CD14-positive monocyte (primary cell): ENCODE data around the gene STPG2. TPM values are rescaled to one million over a fixed set of nuclear protein-coding genes. Genes with fewer than 3 reads are reported as not detected.

ENCODE experiments used
- DNase-seq, 3 donors: peaks; one replicate each; pipeline ENCODE4 v3.0.0-alpha.2; 2011 to 2022
- H2AFZ ChIP-seq: 2 replicates; pipeline ENCODE4 v1.6.0; 2012; ENCODE audit warnings: mild to moderate bottlenecking, low read depth, low read length, inconsistent platforms; ENCODE audit not compliant: insufficient read depth, poor library complexity, severe bottlenecking
- H3K27ac ChIP-seq, 2 donors: 1 replicate in 1 of 2; 2 replicates in 1 of 2; pipeline ENCODE4 v1.5.1; 2012 to 2013; ENCODE audit warnings: low read length in 2 of 2, control low read depth in 1 of 2, inconsistent platforms in 1 of 2, low read depth in 1 of 2, mild to moderate bottlenecking in 1 of 2
- H3K27me3 ChIP-seq, 2 donors: one replicate each; pipeline versions ENCODE4 v1.6.0 to v1.6.1; 2011 to 2013; ENCODE audit warnings: low read length in 2 of 2; ENCODE audit not compliant: control insufficient read depth in 2 of 2, insufficient read depth in 2 of 2
- H3K36me3 ChIP-seq, 2 donors: replicated peaks in 1 of 2; 1 replicate in 1 of 2; 2 replicates in 1 of 2; pipeline versions ENCODE4 v1.5.1 to v1.6.1; 2012 to 2013; ENCODE audit warnings: low read length in 2 of 2, control low read depth in 1 of 2, inconsistent platforms in 1 of 2, mild to moderate bottlenecking in 1 of 2; ENCODE audit not compliant: insufficient read depth in 2 of 2, control insufficient read depth in 1 of 2
- H3K4me1 ChIP-seq, 2 donors: 1 replicate in 1 of 2; 2 replicates in 1 of 2; pipeline versions ENCODE4 v1.5.1 to v1.6.1; 2012 to 2013; ENCODE audit warnings: low read length in 2 of 2, control low read depth in 1 of 2, inconsistent platforms in 1 of 2, mild to moderate bottlenecking in 1 of 2, moderate library complexity in 1 of 2; ENCODE audit not compliant: insufficient read depth in 2 of 2, control insufficient read depth in 1 of 2
- H3K4me2 ChIP-seq: replicated peaks from 2 replicates; pipeline ENCODE3; 2012; ENCODE audit warnings: low read length, moderate library complexity, mild to moderate bottlenecking; ENCODE audit not compliant: poor library complexity, severe bottlenecking; ENCODE audit errors: extremely low read depth
- H3K4me3 ChIP-seq, 3 experiments: fragments of 200-600 bp in 1 of 3; sonication (generic) in 1 of 3; replicated peaks in 1 of 3; 1 replicate in 2 of 3; 2 replicates in 1 of 3; pipeline ENCODE4 v1.5.1; 2011 to 2013; ENCODE audit warnings: low read length in 3 of 3, mild to moderate bottlenecking in 3 of 3, control low read depth in 2 of 3, low read depth in 2 of 3, inconsistent platforms in 1 of 3, moderate library complexity in 1 of 3
- H3K79me2 ChIP-seq: 2 replicates; pipeline ENCODE4 v1.6.0; 2012; ENCODE audit warnings: mild to moderate bottlenecking, control low read depth, inconsistent platforms, low read length, moderate library complexity; ENCODE audit not compliant: insufficient read depth
- H3K9ac ChIP-seq: 2 replicates; pipeline ENCODE4 v1.6.0; 2017; ENCODE audit warnings: low read length, mild to moderate bottlenecking; ENCODE audit not compliant: insufficient read depth, poor library complexity, severe bottlenecking
- H3K9me3 ChIP-seq, 2 donors: replicated peaks in 1 of 2; 1 replicate in 1 of 2; 2 replicates in 1 of 2; pipeline versions ENCODE4 v1.5.1 to v1.6.1; 2012 to 2013; ENCODE audit warnings: low read length in 2 of 2, control low read depth in 1 of 2; ENCODE audit not compliant: control insufficient read depth in 1 of 2, insufficient read depth in 1 of 2
- H4K20me1 ChIP-seq: 2 replicates; pipeline ENCODE4 v1.6.0; 2012; ENCODE audit warnings: mild to moderate bottlenecking, low read length, control low read depth, moderate library complexity; ENCODE audit not compliant: insufficient read depth
- H3K27ac Mint-ChIP-seq, 7 donors: one replicate each; pipeline ENCODE4 v1.8.0; 2020; ENCODE audit warnings: mild to moderate bottlenecking in 7 of 7, mixed read lengths in 7 of 7, moderate library complexity in 6 of 7, inconsistent platforms in 2 of 7
- H3K27me3 Mint-ChIP-seq, 3 donors: one replicate each; pipeline ENCODE4 v1.8.0; 2021 to 2022; ENCODE audit warnings: low read depth in 3 of 3, mild to moderate bottlenecking in 3 of 3, mixed read lengths in 3 of 3, moderate library complexity in 3 of 3, inconsistent platforms in 1 of 3
- H3K36me3 Mint-ChIP-seq, 2 donors: one replicate each; pipeline ENCODE4 v1.8.0; 2020; ENCODE audit warnings: mixed read lengths in 2 of 2, inconsistent platforms in 1 of 2, mild to moderate bottlenecking in 1 of 2
- H3K4me1 Mint-ChIP-seq: one replicate; pipeline ENCODE4 v1.8.0; 2020; ENCODE audit warnings: mild to moderate bottlenecking, mixed read lengths
- H3K4me3 Mint-ChIP-seq, 2 donors: one replicate each; pipeline ENCODE4 v1.8.0; 2020; ENCODE audit warnings: mild to moderate bottlenecking in 2 of 2, mixed read lengths in 2 of 2, moderate library complexity in 1 of 2
- H3K9me3 Mint-ChIP-seq, 7 donors: one replicate each; pipeline ENCODE4 v1.8.0; 2020 to 2022; ENCODE audit warnings: mixed read lengths in 7 of 7, mild to moderate bottlenecking in 6 of 7, moderate library complexity in 6 of 7, inconsistent platforms in 2 of 7
- CTCF ChIP-seq: fragments of 200-600 bp; IDR thresholded peaks from one replicate; pipeline ENCODE4 v1.8.0; 2022; ENCODE audit warnings: antibody characterized with exemption, mild to moderate bottlenecking
- WGBS: methylation state at CpG from one replicate; pipeline ENCODE4 v1.1.5; 2013; ENCODE audit warnings: missing lambda C conversion rate; ENCODE audit not compliant: insufficient coverage; 5-methylcytosine and 5-hydroxymethylcytosine counted together
- intact Hi-C, 2 donors: fragments of 100-400 bp; cut with micrococcal nuclease; formaldehyde crosslinking; loops; one replicate each; pipeline versions ENCODE4 v1.15.0 to v1.15.1; 2023
- polyA plus RNA-seq, 3 donors: library from polyadenylated mRNA; depleted of rRNA in 1 of 3; unstranded in 2 of 3; stranded (reverse) in 1 of 3; fragments of 300-500 nt in 2 of 3; fragments of >200 nt in 1 of 3; fragmentation: Illumina TruSeq in 2 of 3; gene quantifications; 1 replicate in 2 of 3; 2 replicates in 1 of 3; pipeline ENCODE4 v1.2.3, GENCODE V29; 2012 to 2021

The STPG2 gene
- polyA plus RNA-seq, 3 donors = 0.04 TPM; not detected in 2

- 94% methylated on average over 8 of the region's 13 CpGs for WGBS
- H3K4me1 Mint-ChIP-seq = no peaks in the 10 kb centered on the region
- no peak overlapping the region for H3K9ac ChIP-seq
- H3K9me3 Mint-ChIP-seq = peaks cover 10 to 22% (median 12%) of the 10 kb centered on the region in 7 donors
- intact Hi-C loops = no loop called here
- H3K27me3 ChIP-seq = no peaks in the 10 kb centered on the region
- no peaks in the 10 kb centered on the region for H3K36me3 ChIP-seq
- H2AFZ ChIP-seq = no peak overlapping the region
- H3K4me1 ChIP-seq = no peaks in the 10 kb centered on the region
- H4K20me1 ChIP-seq = no peaks in the 10 kb centered on the region
- DNase-seq = no peak
- H3K27me3 Mint-ChIP-seq = peaks cover 0 to 2% (median 2%) of the 10 kb centered on the region in 3 donors
- H3K4me2 ChIP-seq = no peak overlapping the region
- H3K27ac Mint-ChIP-seq = no peak overlapping the region
- H3K4me3 ChIP-seq = no peak overlapping the region
- no peaks in the 10 kb centered on the region for H3K36me3 Mint-ChIP-seq
- no peak overlapping the region for H3K4me3 Mint-ChIP-seq
- H3K27ac ChIP-seq = no peak overlapping the region
- TF ChIP-seq CTCF = no peak
- H3K79me2 ChIP-seq = no peaks in the 10 kb centered on the region
- H3K9me3 ChIP-seq = peaks cover 11 to 17% of the 10 kb centered on the region in 2 donors
These were observed 226.2 kb downstream of the STPG2 start for GRCh38 chr4:97917115-97917514.

GRCh38 chr4:97912156-97912555 is 231.1 kb downstream of the STPG2 start:
- Histone ChIP-seq H3K27ac (no peak overlapping the region), H3K9me3 (peaks cover 23 to 30% of the 10 kb centered on the region in 2 donors)
- 80% methylated on average over 1 of the region's 4 CpGs for WGBS

More at GRCh38 chr4:97912156-97912555, 231.1 kb downstream of the STPG2 start:
- Histone ChIP-seq H3K27me3 (no peaks in the 10 kb centered on the region), H3K79me2 (no peaks in the 10 kb centered on the region), H4K20me1 (no peaks in the 10 kb centered on the region), H3K36me3 (no peaks in the 10 kb centered on the region), H3K4me3 (no peak overlapping the region), H3K4me2 (no peak overlapping the region), H3K9ac (no peak overlapping the region), H3K4me1 (no peaks in the 10 kb centered on the region), H2AFZ (no peak overlapping the region)
- no peak for DNase-seq
- Mint-ChIP-seq H3K27ac (no peak overlapping the region), H3K4me1 (no peaks in the 10 kb centered on the region), H3K4me3 (no peak overlapping the region), H3K27me3 (peaks cover 0 to 2% (median 0%) of the 10 kb centered on the region in 3 donors), H3K36me3 (no peaks in the 10 kb centered on the region), H3K9me3 (peaks cover 12 to 27% (median 16%) of the 10 kb centered on the region in 7 donors)
- intact Hi-C loops = no loop called here
- no peak for TF ChIP-seq CTCF
